GM23248 (cell line): ENCODE data around the gene DUSP9. TPM values are rescaled to one million over a fixed set of nuclear protein-coding genes. Genes with fewer than 3 reads are reported as not detected.

Experiments used
- DNase-seq: peaks from one replicate; pipeline ENCODE4 v3.0.0-alpha.2; 2015
- H2AFZ ChIP-seq: fragments of 200-600 bp; sonication (generic); 2 replicates; pipeline ENCODE4 v1.6.1; 2016; ENCODE audit warnings: antibody characterized with exemption
- H3F3A ChIP-seq: fragments of 200-600 bp; sonication (generic); 2 replicates; pipeline ENCODE4 v1.6.1; 2016; ENCODE audit warnings: mild to moderate bottlenecking, antibody characterized with exemption, mixed run types; ENCODE audit not compliant: insufficient read depth
- H3K27ac ChIP-seq: fragments of 200-600 bp; sonication (generic); 2 replicates; pipeline ENCODE4 v1.5.1; 2016; ENCODE audit warnings: mild to moderate bottlenecking
- H3K27me3 ChIP-seq: fragments of 200-600 bp; sonication (generic); replicated peaks from 2 replicates; pipeline ENCODE4 v1.6.1; 2016; ENCODE audit warnings: mild to moderate bottlenecking; ENCODE audit not compliant: insufficient read depth
- H3K36me3 ChIP-seq: fragments of 200-600 bp; sonication (generic); 2 replicates; pipeline ENCODE4 v1.6.1; 2016; ENCODE audit warnings: low read depth, mild to moderate bottlenecking
- H3K4me1 ChIP-seq: fragments of 200-600 bp; sonication (generic); 2 replicates; pipeline ENCODE4 v1.6.1; 2016; ENCODE audit warnings: mild to moderate bottlenecking; ENCODE audit not compliant: insufficient read depth
- H3K4me2 ChIP-seq: fragments of 200-600 bp; sonication (generic); one replicate; pipeline ENCODE4 v1.6.1; 2016; ENCODE audit warnings: mild to moderate bottlenecking; ENCODE audit not compliant: unreplicated experiment
- H3K4me3 ChIP-seq: fragments of 200-600 bp; sonication (generic); 2 replicates; pipeline ENCODE4 v1.5.1; 2016; ENCODE audit warnings: mild to moderate bottlenecking
- H3K79me2 ChIP-seq: fragments of 200-600 bp; sonication (generic); 2 replicates; pipeline ENCODE4 v1.6.1; 2016; ENCODE audit warnings: mild to moderate bottlenecking; ENCODE audit not compliant: insufficient read depth
- H3K9ac ChIP-seq: fragments of 200-600 bp; sonication (generic); 2 replicates; pipeline ENCODE4 v1.6.1; 2016; ENCODE audit warnings: mild to moderate bottlenecking
- H3K9me2 ChIP-seq: fragments of 200-600 bp; sonication (generic); 2 replicates; pipeline ENCODE4 v1.6.1; 2016; ENCODE audit warnings: mixed run types, mild to moderate bottlenecking, moderate library complexity; ENCODE audit not compliant: insufficient read depth
- H3K9me3 ChIP-seq: fragments of 200-600 bp; sonication (generic); one replicate; pipeline ENCODE4 v1.6.1; 2017; ENCODE audit warnings: low read depth
- H4K20me1 ChIP-seq: fragments of 200-600 bp; sonication (generic); 2 replicates; pipeline ENCODE4 v1.6.0; 2016; ENCODE audit not compliant: insufficient read depth
- EZH2 ChIP-seq: fragments of 200-600 bp; sonication (generic); IDR thresholded peaks from 2 replicates; pipeline ENCODE4 v1.6.1; 2018; ENCODE audit warnings: antibody characterized with exemption, mild to moderate bottlenecking; ENCODE audit not compliant: insufficient read depth, poor library complexity, severe bottlenecking
- EZH2phosphoT487 ChIP-seq: fragments of 200-600 bp; sonication (generic); IDR thresholded peaks from 2 replicates; pipeline ENCODE4 v1.6.1; 2018; ENCODE audit warnings: antibody characterized with exemption, moderate library complexity, mild to moderate bottlenecking, low read depth; ENCODE audit not compliant: insufficient read depth
- WGBS, 2 experiments: methylation state at CpG; one replicate each; pipeline ENCODE4 v1.1.6; 2015 to 2017; ENCODE audit warnings: low lambda C conversion rate in 2 of 2, low coverage in 1 of 2; ENCODE audit errors: missing lambda C conversion rate in 2 of 2; 5-methylcytosine and 5-hydroxymethylcytosine counted together
- in situ Hi-C: fragments of 300-500 bp; cut with MboI; formaldehyde crosslinking; loops from 2 replicates; pipeline ENCODE4 v1.15.0; 2020
- polyA plus RNA-seq: library from polyadenylated mRNA; unstranded; fragments of >200 nt; fragmentation: Nextera tagmentation; extraction: Ambion mirVana; gene quantifications from 2 replicates; pipeline ENCODE4 v1.2.1, GENCODE V29; 2016
- total RNA-seq: library from RNA; depleted of rRNA; stranded (reverse); fragments of >200 nt; shearing (Covaris generic); gene quantifications from 2 replicates; pipeline ENCODE4 v1.2.3, GENCODE V29; 2014

DUSP9 gene
- total and polyA plus RNA-seq, 2 experiments from 2014 or later, result not detected

DNA sequence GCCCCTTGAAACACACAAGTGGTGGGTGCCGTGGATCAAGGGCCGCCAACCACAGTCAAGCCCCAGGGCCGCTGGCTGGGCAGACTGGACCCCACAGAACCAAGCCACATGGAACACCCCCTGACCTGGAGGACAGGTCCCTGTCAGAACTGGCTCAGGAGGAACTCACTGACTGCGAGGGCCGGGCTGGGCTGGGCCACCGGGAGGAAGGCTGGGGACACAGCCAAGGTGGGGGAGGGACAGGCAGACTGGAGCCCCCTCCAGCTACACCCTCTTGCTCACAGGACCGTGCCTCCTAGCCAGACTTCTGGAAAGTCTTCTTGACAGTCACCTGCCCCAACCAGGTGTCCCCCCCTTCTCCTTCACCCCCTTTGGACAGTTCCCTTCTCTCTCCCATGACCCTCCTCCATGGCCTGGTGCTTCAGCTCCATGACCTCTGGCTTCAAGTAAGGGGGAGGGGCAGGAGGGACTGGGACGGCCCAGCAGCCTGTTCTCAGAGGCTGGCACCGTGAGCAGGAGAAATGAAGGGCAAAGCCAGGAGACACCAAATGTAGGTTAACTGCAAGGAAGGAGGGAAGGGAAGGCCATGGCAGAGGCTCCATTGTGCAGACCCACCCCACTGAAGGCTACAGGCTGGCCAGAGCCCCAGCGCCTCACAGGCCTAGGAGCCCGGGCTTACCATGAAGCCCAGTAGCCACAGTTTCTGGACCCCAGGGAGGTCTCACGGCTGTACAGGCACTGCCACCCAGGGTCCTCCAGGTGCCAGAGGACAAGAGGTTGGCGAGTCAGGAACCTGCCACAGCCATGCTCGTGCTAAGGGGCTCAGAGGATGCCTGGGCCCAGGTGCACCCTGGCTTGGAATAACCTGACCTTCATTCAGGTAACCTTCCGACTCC is 22.6 kb upstream of the DUSP9 start:
- no peak for DNase-seq
- no peaks in the 10 kb centered on the region for H4K20me1 ChIP-seq
- no peaks in the 10 kb centered on the region for H3K27me3 ChIP-seq
- no peaks in the 10 kb centered on the region for H3K9me2 ChIP-seq
- H3K79me2 ChIP-seq, result no peaks in the 10 kb centered on the region
- H3K9ac ChIP-seq, result no peak overlapping the region
- WGBS, 2 experiments, result 55 to 61% methylated on average over 8 to 9 of the region's 15 CpGs
- H3K4me3 ChIP-seq, result no peak overlapping the region
- no peaks in the 10 kb centered on the region for H3K36me3 ChIP-seq
- no peak overlapping the region for H2AFZ ChIP-seq
- TF ChIP-seq EZH2 (no peak), EZH2phosphoT487 (no peak)
- no peaks in the 10 kb centered on the region for H3K4me1 ChIP-seq
- no peak overlapping the region for H3K4me2 ChIP-seq
- in situ Hi-C loops, result no loop called here
- H3K9me3 ChIP-seq, result no peaks in the 10 kb centered on the region
- no peak overlapping the region for H3K27ac ChIP-seq
- no peaks in the 10 kb centered on the region for H3F3A ChIP-seq

DNA sequence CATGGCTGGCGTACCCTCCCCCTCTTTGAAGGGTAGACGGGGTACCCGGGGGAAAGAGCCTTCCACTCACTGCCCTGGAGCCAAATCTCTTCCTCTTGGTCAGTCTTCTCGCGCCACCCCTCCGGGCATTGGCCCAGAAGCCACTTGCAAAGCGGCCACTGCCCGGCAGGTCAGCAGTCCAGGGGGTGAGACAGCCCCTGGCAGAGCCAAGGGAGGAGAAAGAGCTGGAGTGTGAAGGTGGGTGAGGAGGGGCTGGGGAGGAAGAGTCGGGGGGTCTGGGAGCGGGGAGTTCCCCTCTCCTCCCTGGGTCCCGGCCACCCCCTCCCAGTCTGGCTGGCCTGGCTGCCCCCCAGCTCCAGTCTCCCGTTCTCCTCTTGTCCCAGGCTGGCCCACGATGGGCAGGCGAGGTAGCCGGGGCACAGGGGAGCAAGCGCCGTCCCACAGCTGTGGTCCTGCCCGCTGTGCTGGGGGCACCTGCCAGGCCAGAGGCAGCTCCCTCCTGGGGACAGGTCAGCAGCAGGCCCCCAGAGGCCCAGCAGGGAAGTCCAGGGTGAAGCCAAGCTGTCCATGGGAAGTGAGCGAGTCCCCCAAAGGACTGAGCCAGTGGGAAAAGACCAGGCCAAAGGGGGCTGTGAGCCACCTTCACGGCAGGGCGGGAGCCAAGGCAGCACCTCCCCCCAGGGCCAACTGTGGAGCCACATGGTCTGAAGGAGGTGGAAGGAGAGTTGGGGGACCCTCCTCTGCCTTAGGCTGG is 21.6 kb upstream of the DUSP9 start:
- Histone ChIP-seq H2AFZ (no peak overlapping the region), H3K4me2 (no peak overlapping the region), H3K27ac (no peak overlapping the region), H3K4me3 (no peak overlapping the region), H3K9me2 (no peaks in the 10 kb centered on the region), H3K36me3 (no peaks in the 10 kb centered on the region), H3K9me3 (no peaks in the 10 kb centered on the region), H3K9ac (no peak overlapping the region), H4K20me1 (no peaks in the 10 kb centered on the region), H3F3A (no peaks in the 10 kb centered on the region), H3K79me2 (no peaks in the 10 kb centered on the region), H3K27me3 (no peaks in the 10 kb centered on the region), H3K4me1 (no peaks in the 10 kb centered on the region)
- no peak for DNase-seq
- 65 to 79% methylated on average over 8 to 15 of the region's 21 CpGs for WGBS, 2 experiments
- in situ Hi-C loops, result no loop called here
- TF ChIP-seq EZH2, result no peak
- TF ChIP-seq EZH2phosphoT487, result no peak

DNA sequence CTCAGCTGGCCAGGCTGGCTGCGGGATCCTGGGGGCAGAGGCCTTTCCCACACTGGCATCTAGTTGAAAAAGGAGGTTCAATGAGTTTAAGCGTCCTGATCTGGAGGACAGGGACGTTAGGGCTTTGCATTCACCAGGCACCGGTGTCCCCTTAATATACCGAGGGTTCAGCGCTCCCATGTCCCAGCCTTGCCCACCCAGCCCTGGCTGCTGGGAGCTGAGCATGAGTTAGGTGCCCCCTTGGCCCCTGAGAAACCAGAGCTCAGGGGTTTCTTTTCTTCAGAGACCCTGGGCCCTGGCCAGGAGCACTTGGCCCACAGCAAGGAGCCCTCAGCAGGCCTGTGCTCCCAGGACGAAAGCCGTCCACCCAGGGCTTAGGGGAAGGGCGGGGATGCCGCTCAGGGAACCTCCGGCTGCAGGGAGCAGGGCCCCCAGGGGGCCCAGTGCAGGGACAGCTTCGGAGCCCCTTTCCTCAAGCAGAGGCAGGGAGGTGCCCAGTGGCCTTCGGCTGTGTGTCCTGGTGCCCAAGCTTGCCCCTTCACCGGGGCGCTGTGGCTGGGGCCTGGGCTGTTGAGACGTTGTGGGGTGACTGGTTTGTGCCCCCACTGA is 20.9 kb upstream of the DUSP9 start:
- Histone ChIP-seq H3K4me1 (no peaks in the 10 kb centered on the region), H3K36me3 (no peaks in the 10 kb centered on the region), H3K4me2 (no peak overlapping the region), H3K79me2 (no peaks in the 10 kb centered on the region), H3F3A (no peaks in the 10 kb centered on the region), H2AFZ (no peak overlapping the region), H3K9me3 (no peaks in the 10 kb centered on the region), H3K27me3 (no peaks in the 10 kb centered on the region), H4K20me1 (no peaks in the 10 kb centered on the region), H3K9me2 (no peaks in the 10 kb centered on the region), H3K27ac (no peak overlapping the region), H3K9ac (no peak overlapping the region), H3K4me3 (no peak overlapping the region)
- WGBS, 2 experiments, result 76 to 80% methylated on average over 6 to 11 of the region's 16 CpGs
- in situ Hi-C loops, result no loop called here
- TF ChIP-seq EZH2phosphoT487 (no peak), EZH2 (no peak)
- no peak for DNase-seq

DNA sequence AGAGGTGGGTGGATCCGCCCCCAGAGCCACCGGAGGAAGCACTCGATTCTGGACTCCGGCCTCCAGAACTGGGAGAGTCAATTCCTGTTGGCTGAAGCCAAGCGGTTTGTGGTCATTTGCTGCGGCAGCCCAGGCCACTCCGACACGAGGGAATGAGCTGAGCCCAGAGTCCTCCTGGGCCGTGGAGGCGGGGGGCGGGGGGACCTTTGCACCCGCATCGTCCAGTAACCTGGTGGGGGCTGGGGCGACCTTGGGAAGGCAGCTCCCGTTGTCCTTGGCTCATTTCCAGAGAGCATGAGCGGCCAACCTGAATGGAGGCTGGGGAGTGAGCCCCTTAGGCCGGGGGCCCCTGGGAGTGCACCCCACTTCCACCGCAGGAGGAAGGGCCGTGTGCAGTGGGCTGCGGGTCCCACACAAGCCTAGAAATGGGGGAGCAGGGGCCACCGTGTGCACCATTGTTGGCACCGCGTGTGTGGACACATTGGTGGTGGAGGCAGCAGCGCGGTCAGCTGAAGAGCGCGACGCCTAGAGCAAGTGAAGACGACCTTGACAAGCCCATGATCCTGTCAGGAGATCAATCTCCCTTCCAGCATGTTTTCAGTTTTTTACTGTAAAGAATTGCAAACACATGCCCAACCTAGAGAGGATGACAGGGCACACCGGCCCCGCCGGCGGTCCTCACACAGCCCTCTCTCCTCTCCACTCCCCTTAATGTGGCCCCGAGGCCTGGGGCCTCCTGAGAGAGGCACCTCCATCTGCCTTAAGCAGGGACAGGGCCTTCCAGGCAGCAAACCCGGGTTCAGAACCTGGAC is 19.9 kb upstream of the DUSP9 start:
- no peak overlapping the region for H3K4me3 ChIP-seq
- WGBS, 2 experiments, result 70% methylated on average over 12 to 29 of the region's 35 CpGs
- in situ Hi-C loops, result no loop called here

More for the DNA sequence above, 19.9 kb upstream of the DUSP9 start:
- no peak overlapping the region for H2AFZ ChIP-seq
- H3K27me3 ChIP-seq, result no peaks in the 10 kb centered on the region
- H3K4me2 ChIP-seq, result no peak overlapping the region
- H3K79me2 ChIP-seq, result no peaks in the 10 kb centered on the region
- DNase-seq, result no peak
- no peak overlapping the region for H3K27ac ChIP-seq
- no peaks in the 10 kb centered on the region for H3K4me1 ChIP-seq
- no peaks in the 10 kb centered on the region for H3K9me2 ChIP-seq
- no peak overlapping the region for H3K9ac ChIP-seq
- no peaks in the 10 kb centered on the region for H3K9me3 ChIP-seq
- H3F3A ChIP-seq, result no peaks in the 10 kb centered on the region
- no peaks in the 10 kb centered on the region for H3K36me3 ChIP-seq
- no peaks in the 10 kb centered on the region for H4K20me1 ChIP-seq
- TF ChIP-seq EZH2, result no peak
- no peak for TF ChIP-seq EZH2phosphoT487
